HG03159 (cell line): ENCODE data around the gene IGLON5.
A peak's percentile ranks its signal among the peaks of the same experiment; 100 is the strongest.

Experiments
- ATAC-seq: cut with Tn5 transposase; IDR thresholded peaks from one replicate; pipeline ENCODE4 v1.9.1; 2021; ENCODE audit warnings: mild to moderate bottlenecking, moderate library complexity; ENCODE audit not compliant: unreplicated experiment

Gene IGLON5

DNA sequence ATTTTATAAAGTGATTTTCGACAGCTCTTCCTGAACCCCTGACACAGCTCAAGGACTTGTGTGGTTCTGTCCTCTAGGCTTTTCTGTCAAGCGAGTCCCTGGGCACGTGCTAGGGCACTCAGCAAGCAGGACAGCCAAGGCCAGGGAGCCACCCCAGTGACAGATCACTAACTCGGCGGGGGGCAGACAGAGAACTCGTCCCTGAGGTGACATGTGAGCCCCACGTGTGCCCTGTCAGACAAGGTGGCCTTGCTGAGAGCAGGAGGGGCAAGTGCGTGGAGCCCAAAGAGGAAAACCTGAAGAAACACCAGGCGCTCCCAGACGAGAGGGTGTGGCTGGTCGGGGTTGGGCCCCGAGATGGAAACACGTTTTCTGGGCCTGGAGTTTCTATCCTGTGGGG lies 49.8 kb downstream of the IGLON5 start:
- no peak for ATAC-seq

DNA sequence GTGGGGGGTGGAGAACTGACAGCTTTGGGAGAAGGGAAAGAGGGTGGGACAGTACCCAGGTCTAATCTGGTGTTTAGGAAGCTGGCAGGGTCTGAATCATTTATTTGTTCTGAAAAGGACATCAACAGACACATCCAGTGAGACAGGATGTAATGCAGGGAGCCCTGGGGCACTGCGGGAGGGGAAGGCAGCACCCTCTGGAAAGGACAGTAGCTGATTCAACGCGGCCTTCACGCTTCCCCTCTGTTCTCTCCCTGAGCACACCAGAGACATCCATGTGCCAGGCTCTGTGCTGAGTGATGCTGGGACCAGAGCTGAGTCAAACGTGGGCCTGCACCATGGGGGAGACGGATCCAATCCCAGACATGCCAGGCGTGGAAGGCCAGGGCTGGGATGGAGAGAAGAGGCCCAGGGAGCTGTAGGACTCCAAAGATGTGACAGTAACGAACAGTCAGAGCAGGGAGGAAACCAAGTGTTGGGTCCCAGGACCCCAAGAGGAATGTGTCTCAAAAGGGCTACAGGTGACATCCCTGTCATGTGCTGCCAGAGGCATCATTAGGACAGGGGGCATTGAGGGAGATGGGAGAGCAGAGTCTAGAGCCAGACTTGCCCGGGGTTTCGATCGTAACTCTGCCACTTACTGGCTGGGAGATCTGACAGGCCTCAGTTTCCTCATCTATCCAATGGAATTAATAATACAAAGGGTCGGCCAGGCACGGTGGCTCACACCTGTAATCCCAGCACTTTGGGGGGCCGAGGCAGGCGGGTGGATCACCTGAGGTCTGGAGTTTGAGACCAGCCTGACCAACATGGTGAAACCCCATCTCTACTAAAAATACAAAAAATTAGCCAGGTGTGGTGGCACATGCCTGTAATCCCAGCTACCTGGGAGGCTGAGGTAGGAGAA lies 53.0 kb downstream of the IGLON5 start:
- ATAC-seq, result no peak

DNA sequence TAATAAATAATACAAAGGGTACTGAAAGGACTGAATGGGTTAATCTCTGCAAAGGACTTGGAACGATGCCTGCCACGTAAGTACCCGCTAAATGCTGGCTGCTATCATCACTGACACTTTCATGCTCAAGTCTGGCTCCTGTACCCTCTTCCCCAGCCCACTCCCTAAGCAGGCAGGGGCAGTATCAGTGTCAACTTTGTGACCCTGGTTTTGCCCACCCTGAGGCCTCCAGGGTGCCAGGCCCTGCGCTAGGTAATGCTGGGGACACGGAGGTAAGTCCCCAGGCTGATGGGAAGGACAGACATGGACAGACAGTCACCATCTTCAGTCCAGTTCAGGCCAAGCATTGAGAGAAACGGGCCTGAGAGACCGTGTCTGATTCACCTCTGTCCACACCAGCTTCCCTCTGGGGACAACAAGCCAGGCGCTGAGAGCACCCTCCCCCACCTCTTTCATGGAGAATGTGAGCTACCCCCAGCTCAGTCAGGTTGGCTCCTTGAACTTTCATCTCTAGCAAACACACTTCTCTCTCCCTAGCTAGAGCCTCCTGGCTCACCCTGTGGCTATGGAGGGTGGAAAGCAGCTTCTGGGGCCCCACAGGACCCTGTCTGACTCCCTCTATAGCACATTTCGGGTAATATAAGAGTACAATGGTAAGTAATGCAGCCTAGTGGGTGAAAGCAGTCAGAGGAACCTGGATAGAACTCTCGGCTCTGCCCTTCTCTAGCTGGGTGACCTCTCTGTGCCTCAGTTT lies 53.9 kb downstream of the IGLON5 start:
- no peak for ATAC-seq

DNA sequence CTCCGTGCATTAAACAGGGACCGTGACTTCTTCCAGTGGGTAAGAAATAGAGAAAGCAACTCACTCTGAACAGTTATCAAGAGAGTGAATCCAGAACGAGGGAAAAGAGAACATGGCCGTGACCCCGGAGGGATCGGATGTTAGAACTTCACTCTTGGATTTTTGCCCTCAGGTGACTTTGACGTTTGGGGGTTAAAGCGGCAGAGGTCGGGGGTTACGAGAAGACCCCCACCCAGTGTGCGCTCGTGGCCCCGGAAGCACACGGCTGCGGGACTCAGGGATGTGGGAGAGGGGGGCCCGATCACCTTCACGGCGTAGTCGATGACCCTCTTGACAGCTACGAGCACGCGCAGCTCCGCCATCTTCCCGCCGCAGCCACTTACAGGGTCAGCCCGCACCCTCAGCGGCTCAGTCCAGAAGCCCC lies 54.5 kb downstream of the IGLON5 start, which contains the start of gene ETFB:
Gene ETFB (minus strand): TSS at position 424 of the 424 bp plus-strand sequence. CDS start 62 bp downstream, at position 362.
- no peak for ATAC-seq

DNA sequence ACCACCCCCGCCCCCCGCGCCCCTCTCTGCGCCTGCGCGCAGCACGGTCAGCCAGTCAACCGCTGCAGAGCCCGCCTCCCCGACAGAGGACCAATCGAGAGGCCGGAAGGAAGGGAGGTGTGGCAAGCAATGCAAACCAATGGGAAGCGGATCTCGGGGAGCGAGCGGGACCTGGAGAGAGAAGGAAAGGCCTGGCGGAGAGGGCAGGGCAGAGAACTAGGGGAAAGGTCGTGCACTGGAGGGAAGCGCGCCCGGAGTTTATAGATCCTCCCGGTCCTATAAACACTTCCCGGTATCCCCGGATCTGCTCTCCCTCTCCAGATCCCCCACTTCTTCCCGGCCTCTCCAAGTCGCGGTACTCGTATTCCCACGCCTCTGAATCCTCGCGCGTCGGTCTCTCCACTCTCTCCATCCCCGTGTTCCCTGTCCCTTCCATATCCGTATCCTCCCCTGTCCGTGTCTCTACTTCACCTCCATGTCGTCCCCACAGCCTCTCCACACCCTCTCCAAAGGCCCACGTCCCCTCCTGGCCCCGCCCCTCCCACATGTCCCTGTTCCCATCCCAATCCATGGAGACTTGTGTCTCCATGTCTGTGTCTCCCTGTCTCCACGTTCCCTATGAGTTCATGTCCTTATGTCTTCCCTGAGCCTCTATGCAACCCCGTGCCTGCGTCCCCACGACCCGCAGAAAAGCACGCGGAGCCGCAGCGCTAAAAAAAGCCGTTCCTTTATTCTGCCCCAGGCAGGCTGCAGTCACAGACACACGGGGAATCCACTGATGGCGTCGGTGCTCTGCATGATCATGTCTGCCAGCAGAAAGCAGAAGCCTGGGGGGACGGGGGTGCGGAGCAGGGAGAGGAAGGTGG lies 55.2 kb downstream of the IGLON5 start:
- ATAC-seq, result peak; percentile 43

DNA sequence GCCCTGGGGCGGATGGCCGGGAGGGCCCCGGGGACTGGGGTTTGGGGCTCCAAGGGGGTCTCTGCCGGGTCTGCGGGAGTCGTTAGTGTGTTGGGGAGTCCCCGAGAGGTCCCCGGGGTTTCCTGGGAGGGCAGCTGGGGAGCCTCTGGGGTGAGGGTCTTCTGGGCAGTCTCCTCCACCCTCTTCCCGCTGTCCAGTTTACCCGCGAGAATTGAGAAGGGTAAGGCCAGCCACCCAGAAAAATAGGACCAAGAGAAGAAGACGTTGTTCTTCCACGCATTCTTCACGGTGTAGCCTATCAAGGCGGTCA lies 55.8 kb downstream of the IGLON5 start:
- ATAC-seq, result peak; percentile 10

DNA sequence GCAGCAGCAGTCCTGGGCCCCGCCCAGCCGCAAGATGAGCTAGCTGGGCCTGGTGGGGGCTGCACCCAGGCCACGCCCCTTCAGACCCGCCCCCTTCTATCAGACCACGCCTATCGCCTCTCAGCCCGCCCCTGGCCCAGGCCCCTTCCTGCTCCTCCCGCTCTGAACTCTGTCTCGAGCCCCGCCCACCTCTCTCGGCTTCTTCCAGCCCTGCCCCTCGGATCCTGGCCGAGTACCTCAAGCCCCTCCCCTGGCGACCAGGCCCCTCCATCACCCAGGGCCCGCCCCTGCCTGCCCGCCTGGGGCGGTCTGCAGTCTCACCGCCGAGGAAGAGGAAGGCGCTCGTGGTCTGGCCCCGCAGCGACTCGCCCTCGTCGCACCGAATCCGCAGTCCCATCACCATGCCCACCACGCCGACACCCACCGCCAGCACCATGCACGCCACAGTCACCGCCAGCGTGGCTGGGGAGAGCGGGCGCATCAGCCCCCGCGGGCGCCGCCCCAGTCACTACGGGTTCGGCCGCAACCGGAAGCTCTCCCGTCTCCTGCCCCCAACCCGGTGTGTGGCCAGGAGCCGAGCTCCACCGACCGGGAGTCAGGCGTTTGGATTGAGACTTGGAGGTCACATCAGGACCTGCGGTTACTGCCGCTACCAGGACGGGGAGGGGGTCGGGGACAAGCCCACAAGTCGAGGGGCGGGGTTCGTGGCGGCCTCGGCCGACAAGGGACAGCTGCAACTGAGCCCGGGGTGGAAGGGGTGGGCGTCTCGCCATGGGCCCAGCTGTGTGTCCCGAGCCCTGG lies 56.3 kb downstream of the IGLON5 start:
- ATAC-seq, result peak; percentile 68

DNA sequence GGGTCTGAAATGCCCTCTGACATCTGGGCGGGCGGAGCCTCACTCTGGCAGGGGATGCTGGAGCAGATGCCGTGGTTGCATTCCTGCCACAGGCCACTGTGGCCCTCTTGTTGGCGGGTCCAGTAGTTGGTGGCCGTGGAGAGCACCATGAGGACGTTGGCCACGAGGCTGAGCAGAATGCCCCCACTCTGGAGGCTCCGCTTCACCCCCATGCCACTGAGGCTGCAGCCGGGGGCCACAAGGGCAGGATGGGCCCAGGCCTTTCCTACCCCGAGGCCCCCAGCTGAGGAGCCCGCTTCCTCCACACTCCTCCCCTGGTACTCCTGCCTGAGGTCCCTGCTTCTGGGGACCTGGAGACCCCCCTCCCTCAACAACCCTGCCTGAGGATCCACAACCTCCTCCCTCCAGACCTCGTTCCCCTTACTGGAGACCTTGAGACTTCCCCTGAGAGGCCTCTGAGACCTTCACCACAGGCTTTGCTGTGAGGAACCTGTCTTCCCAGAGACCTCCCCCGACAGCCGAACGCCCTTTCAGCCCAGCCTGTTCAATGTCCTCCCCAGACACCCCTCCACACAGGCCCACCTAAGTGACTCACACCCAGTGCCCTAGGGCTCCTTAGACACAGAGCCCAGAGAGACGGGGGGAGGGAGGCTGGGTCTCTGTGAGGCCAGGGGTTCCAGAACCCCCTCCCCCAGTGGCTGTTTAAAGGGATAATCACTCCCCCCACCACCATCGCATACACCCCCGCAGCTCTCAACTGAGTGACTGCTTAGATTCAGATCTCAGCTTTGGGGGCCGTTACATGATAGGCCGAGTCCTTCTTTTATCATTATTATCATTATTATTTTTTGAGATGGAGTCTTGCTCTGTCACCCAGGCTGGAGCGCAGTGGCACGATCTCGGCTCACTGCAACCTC lies 57.2 kb downstream of the IGLON5 start, which contains the start of gene CLDND2:
Gene CLDND2 (minus strand): TSS at position 638 of the 917 bp plus-strand sequence. CDS start 426 bp downstream, at position 212.
- ATAC-seq, result no peak

DNA sequence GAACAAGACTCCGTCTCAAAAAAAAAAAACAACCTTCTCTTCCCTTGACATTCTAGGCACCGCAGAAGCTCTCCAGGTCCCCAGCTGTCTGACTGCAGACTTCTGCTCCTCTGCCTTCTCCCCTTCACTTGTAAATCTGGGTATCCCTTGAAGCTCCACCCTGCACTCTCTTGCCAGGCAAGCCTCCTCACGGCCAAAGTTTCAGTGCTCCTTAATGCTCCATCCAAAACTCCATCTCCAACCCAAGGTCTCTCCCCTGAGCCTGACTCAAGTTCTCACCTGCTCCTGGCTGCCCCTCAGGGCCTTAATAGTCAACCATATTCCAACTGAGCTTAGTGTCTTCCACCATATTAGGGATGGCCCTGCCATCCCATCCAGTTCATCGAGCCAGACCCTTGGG lies 58.8 kb downstream of the IGLON5 start:
- no peak for ATAC-seq

DNA sequence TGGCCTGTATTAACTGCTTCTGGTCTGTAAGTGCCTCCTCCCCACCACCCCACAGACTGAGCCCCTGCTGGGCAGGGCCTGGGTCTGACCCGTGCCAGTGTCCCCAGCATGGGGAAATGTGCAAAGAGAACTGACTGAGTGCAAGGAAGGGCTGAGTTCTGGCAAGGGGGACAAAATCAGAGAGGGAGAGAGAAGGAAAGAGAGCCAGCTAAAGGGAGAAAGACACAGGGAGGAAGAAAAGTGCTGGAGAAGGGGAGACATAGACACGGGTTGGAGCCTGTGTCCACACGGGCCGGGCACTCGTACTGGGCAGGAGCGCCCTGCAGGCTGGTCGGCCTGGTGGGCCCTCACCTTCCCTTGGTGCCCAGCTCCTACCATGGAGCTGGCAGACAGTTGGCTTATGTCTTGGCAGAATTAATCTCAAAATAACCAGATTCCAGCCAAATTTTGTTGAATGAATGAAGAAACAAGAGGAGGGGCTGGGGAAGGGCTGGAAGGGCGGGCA lies 59.8 kb downstream of the IGLON5 start:
- ATAC-seq, result no peak

DNA sequence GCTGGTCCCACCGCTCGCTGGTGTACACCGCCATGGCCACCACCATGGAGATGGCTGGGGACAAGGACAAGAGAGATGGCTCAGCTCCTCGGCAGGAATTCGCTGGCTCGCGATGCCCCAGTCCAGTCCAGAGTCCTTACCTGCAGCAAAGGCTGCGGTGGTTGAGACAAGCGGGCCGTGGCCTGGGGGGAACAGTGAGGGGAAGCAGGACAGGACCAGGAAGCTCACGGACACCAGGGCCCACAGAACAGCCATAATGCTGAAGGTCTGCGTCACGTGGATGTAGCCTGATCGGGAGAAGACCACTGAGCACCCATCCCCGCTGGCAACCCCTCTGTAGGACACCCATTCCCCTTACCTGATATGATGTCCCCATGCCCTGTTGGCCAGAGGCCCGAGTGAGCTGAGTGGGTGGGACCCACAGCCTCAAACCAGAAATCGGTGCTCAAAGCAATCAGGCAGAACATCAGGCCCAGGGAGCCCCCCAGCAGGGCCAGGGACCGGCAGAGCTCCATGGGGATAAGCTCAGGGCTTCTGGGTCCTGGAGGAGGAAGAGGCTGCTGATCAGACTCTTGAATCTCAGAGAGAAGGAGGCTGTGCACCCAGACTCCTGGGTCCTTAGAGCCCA lies 60.7 kb downstream of the IGLON5 start:
- ATAC-seq, result no peak

DNA sequence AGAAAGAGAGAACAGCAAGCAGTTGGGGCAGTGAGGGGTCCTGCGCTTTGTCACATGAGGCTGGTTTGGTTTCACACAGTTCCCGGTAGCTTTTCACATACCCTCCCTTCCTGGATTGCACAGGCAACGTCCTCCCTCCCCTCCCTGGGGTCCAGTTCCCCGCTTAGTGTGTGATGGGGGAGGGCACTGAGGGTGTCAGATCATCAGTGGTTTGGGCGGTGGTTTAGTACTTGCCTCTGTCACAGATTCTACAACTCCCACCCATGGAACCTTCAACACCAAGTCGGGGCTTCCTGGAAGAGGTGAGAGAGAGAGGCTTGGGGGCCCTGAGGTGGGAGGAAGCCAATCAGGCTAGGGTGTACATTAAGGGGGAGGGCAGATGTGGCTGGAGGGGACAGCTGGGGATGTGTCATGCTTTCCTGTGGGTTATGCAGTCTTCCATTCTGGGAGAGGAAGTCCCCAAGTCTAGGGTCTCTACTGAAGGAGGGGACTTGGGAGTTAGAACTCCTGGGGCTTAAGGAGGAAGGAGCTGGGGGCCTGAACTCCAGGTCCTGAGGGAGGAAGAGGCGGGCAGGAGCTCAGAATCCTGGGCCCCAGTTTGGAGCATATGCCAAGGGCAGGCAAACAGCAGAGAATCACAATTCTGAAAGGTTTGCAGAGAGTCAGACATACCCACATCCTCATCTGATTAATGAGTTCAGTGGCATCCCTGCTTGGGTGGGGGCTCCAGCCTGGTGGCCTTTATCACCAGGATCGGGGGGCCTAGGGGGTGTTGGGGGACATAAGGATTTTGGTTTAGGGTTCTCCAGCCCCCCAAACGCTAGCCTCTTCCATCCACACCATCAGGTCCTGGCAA lies 61.4 kb downstream of the IGLON5 start, which contains the start of gene NKG7:
Gene NKG7 (minus strand): TSS at position 6 of the 856 bp plus-strand sequence. CDS start 119 bp downstream, outside the sequence.
- ATAC-seq, result no peak

DNA sequence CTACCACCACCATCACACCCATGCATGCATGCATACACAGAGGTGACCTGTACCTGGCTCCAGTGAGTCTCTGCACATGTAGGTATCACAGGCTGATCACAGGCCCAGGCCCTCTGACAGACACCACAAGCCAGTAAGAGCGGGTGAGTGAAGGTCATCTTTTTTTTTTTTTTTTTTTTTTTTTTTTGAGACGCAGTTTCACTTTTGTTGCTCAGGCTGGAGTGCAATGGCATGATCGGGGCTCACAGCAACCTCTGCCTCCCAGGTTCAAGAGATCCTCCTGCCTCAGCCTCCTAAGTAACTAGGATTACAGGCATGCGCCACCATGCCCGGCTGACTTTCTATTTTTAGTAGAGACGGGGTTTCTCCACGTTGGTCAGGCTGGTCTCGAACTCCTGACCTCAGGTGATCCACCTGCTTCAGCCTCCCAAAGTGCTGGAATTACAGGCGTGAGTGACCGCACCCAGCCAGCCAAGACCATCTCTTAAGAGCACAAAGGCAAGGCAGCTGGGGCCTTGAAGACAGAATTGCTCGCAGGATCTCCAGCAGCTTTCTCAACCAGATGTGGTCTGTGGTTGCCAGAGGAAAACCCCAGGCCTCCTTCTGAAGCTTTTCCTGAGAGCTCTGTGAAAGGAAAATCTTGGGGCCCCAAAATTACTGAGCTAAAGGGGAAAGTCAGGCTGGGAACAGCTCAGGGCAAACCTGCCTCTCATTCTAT lies 64.2 kb downstream of the IGLON5 start:
- no peak for ATAC-seq

DNA sequence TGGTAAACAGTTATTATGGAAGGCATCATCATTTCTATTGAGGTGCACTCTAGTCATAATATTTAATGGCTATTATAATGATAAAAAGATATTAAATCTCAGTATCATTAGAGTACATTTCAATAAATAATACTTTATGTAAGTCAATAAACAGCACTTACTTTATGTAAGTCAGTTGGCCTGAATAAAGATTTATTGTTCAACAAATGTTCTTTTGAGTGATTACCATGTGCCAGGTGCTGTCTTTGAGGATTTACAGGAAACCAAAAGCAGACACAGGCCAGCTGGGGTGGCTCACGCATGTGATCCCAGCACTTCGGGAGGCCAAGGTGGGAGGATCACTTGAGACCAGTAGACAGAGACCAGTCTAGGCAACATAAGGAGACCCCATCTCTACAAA lies 66.0 kb downstream of the IGLON5 start:
- ATAC-seq, result no peak

DNA sequence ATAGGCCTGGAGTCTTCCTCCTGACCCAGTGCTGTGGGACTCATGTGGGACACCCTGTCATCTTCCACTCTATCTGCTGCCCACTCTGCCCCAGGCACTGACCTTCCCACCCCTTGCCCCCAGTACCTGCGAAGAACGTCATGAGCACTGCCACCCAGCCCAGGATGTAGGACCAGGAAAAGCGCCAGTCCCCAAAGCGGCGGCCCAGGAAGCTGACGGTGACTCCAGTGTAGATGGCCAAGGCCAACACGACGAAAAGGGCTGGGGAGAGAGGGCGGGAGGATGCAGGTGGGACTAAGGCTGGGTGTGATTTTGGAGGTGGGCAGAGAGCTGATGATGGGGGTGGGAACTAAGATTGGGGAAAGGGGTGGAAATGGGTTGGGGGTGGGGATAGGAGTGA lies 68.9 kb downstream of the IGLON5 start:
- ATAC-seq, result no peak
